Mesenchymal stem cell (in vitro differentiated cells and primary cell): ENCODE results near the gene WNT5A.

Experiments used
- DNase-seq: peaks from one replicate; pipeline ENCODE4 v3.0.0-alpha.2; 2013
- H2AFZ ChIP-seq: one replicate; pipeline ENCODE4 v1.6.1; 2013; ENCODE audit warnings: low read depth, mild to moderate bottlenecking, control low read depth, inconsistent platforms, low read length, moderate library complexity
- H2AK5ac ChIP-seq: 2 replicates; pipeline ENCODE4 v1.6.1; 2013; ENCODE audit warnings: low read length, moderate library complexity, mild to moderate bottlenecking, inconsistent platforms; ENCODE audit not compliant: severe bottlenecking
- H2BK120ac ChIP-seq: one replicate; pipeline ENCODE4 v1.6.1; 2013; ENCODE audit warnings: low read depth, mild to moderate bottlenecking, inconsistent platforms, low read length, moderate library complexity
- H2BK12ac ChIP-seq, 2 experiments: one replicate each; pipeline ENCODE4 v1.6.1; 2013; ENCODE audit warnings: inconsistent platforms in 2 of 2, low read length in 2 of 2, mild to moderate bottlenecking in 2 of 2, moderate library complexity in 2 of 2, control low read depth in 1 of 2
- H2BK15ac ChIP-seq: one replicate; pipeline ENCODE4 v1.6.1; 2013; ENCODE audit warnings: mild to moderate bottlenecking, low read depth, inconsistent platforms; ENCODE audit not compliant: poor library complexity, severe bottlenecking
- H2BK5ac ChIP-seq: 2 replicates; pipeline ENCODE4 v1.6.1; 2013; ENCODE audit warnings: low read depth, mild to moderate bottlenecking, low read length, control low read depth, inconsistent platforms; ENCODE audit not compliant: poor library complexity, severe bottlenecking
- H3K14ac ChIP-seq, 2 experiments: one replicate each; pipeline ENCODE4 v1.6.1; 2013; ENCODE audit warnings: inconsistent platforms in 2 of 2, low read length in 2 of 2, control low read depth in 1 of 2, mild to moderate bottlenecking in 1 of 2, moderate library complexity in 1 of 2
- H3K18ac ChIP-seq, 2 experiments: one replicate each; pipeline ENCODE4 v1.6.1; 2013; ENCODE audit warnings: inconsistent platforms in 2 of 2, low read length in 2 of 2, control low read depth in 1 of 2, low read depth in 1 of 2, mild to moderate bottlenecking in 1 of 2
- H3K23ac ChIP-seq, 2 experiments: one replicate each; pipeline ENCODE4 v1.6.1; 2013; ENCODE audit warnings: inconsistent platforms in 2 of 2, low read length in 2 of 2, mild to moderate bottlenecking in 2 of 2, moderate library complexity in 2 of 2, control low read depth in 1 of 2
- H3K27ac ChIP-seq: 2 replicates; pipeline ENCODE4 v1.5.1; 2013; ENCODE audit warnings: mild to moderate bottlenecking, moderate library complexity, low read length, control low read depth, inconsistent platforms; ENCODE audit not compliant: poor library complexity, severe bottlenecking
- H3K27me3 ChIP-seq, 2 experiments: 2 replicates each; pipeline versions ENCODE4 v1.6.1 to v1.7.0; 2013; ENCODE audit warnings: low read length in 2 of 2, mild to moderate bottlenecking in 2 of 2, moderate library complexity in 2 of 2, control low read depth in 1 of 2, inconsistent platforms in 1 of 2; ENCODE audit not compliant: control insufficient read depth in 1 of 2, insufficient read depth in 1 of 2
- H3K36me3 ChIP-seq, 2 experiments: 2 replicates each; pipeline versions ENCODE4 v1.6.1 to v1.7.0; 2013; ENCODE audit warnings: low read length in 2 of 2, control low read depth in 1 of 2, inconsistent platforms in 1 of 2, low read depth in 1 of 2, mild to moderate bottlenecking in 1 of 2; ENCODE audit not compliant: insufficient read depth in 2 of 2, control insufficient read depth in 1 of 2
- H3K4ac ChIP-seq, 2 experiments: one replicate each; pipeline ENCODE4 v1.6.1; 2013; ENCODE audit warnings: inconsistent platforms in 2 of 2, low read length in 2 of 2, mild to moderate bottlenecking in 2 of 2, moderate library complexity in 2 of 2, control low read depth in 1 of 2, low read depth in 1 of 2
- H3K4me1 ChIP-seq: 2 replicates; pipeline ENCODE4 v1.6.1; 2013; ENCODE audit warnings: low read depth, low read length, control low read depth; ENCODE audit not compliant: control insufficient read depth, insufficient read depth
- H3K4me2 ChIP-seq: 2 replicates; pipeline ENCODE4 v1.6.1; 2013; ENCODE audit warnings: low read length, mild to moderate bottlenecking, inconsistent platforms; ENCODE audit not compliant: poor library complexity, severe bottlenecking
- H3K4me3 ChIP-seq, 2 experiments: 2 replicates each; pipeline versions ENCODE4 v1.5.1 to v1.7.0; 2013; ENCODE audit warnings: low read length in 2 of 2, mild to moderate bottlenecking in 2 of 2, control low read depth in 1 of 2, low read depth in 1 of 2; ENCODE audit not compliant: insufficient read depth in 1 of 2
- H3K79me1 ChIP-seq: replicated peaks from 2 replicates; pipeline ENCODE4 v1.6.1; 2013; ENCODE audit warnings: mild to moderate bottlenecking, control low read depth, low read length, inconsistent platforms; ENCODE audit not compliant: poor library complexity, severe bottlenecking
- H3K9ac ChIP-seq: 2 replicates; pipeline ENCODE4 v1.7.0; 2013; ENCODE audit warnings: mild to moderate bottlenecking, low read length, moderate library complexity
- H3K9me3 ChIP-seq: 2 replicates; pipeline ENCODE4 v1.7.0; 2013; ENCODE audit warnings: mild to moderate bottlenecking, low read length; ENCODE audit not compliant: control insufficient read depth
- H4K8ac ChIP-seq: one replicate; pipeline ENCODE4 v1.6.1; 2013; ENCODE audit warnings: inconsistent platforms, mild to moderate bottlenecking, low read length, moderate library complexity
- H4K91ac ChIP-seq: one replicate; pipeline ENCODE4 v1.6.1; 2013; ENCODE audit warnings: mild to moderate bottlenecking, low read length, inconsistent platforms
- WGBS: methylation state at CpG from one replicate; pipeline ENCODE4 v1.1.7; 2013; ENCODE audit warnings: mixed read lengths; 5-methylcytosine and 5-hydroxymethylcytosine counted together

The WNT5A gene

DNA sequence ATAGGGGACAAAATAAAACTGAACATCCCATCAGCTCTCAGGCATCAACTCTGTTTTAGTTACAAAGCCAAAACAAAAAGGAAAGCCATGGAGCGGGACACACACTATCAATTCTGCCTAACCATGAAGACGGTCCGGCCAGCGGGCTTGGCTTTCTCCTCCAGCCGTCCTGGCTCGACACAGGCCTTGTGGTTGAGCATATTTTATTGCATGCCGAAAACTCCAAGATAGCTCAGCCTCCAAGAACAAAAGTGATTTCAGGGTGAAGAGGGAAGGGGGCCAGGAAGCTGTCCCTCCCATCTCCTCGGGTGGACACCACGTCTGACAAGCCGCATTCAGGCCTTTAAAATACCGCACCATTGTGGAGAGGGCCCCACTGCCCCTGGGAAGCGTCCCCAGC lies 31.2 kb downstream of the WNT5A start:
- Histone ChIP-seq H2BK12ac (no peak overlapping the region), H2AK5ac (no peak overlapping the region), H3K27me3 (peaks cover 0 to 6% of the 10 kb centered on the region in 2 experiments), H3K4me1 (peaks cover 5% of the 10 kb centered on the region), H3K79me1 (no peaks in the 10 kb centered on the region), H3K36me3 (no peaks in the 10 kb centered on the region), H2BK15ac (no peak overlapping the region), H2AFZ (no peak overlapping the region), H3K4me3 (no peak overlapping the region), H3K23ac (no peak overlapping the region), H4K8ac (no peak overlapping the region), H3K9me3 (no peaks in the 10 kb centered on the region), H3K18ac (no peak overlapping the region), H2BK120ac (no peak overlapping the region), H4K91ac (no peak overlapping the region), H3K14ac (no peak overlapping the region), H3K4me2 (no peak overlapping the region), H3K9ac (no peak overlapping the region), H3K27ac (no peak overlapping the region), H2BK5ac (no peak overlapping the region), H3K4ac (no peak overlapping the region)
- no peak for DNase-seq
- WGBS: 86% methylated on average over 11 of the region's 12 CpGs

DNA sequence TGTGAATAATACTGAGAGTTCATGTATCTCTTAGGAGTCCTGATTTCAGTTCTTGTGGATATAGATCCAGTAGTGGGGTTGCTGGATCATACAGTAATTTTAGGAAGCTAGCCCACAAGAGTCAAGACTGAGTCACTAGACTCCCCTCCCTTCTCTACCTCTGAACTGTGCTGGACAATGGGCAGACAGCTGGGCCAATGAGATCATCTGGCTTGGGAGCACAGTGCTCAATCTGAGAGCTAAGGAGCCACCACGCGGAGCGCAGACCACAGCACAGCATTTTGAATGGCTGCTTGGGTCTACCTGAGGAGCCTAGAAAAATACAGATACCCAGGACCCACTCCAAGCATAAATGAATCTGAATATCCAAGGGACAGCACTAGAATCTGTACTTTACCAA lies 32.5 kb downstream of the WNT5A start:
- no peak overlapping the region for H4K91ac ChIP-seq
- H3K9me3 ChIP-seq: no peaks in the 10 kb centered on the region
- no peak overlapping the region for H3K14ac ChIP-seq
- WGBS: 61% methylated on average over 3 of the region's 3 CpGs
- no peak overlapping the region for H3K23ac ChIP-seq
- no peaks in the 10 kb centered on the region for H3K36me3 ChIP-seq
- no peak overlapping the region for H3K4me2 ChIP-seq
- H4K8ac ChIP-seq: no peak overlapping the region
- H2BK12ac ChIP-seq: no peak overlapping the region
- peak overlapping the region; percentile 36 for H2AK5ac ChIP-seq
- no peak for DNase-seq
- H3K79me1 ChIP-seq: no peaks in the 10 kb centered on the region
- no peak overlapping the region for H2BK5ac ChIP-seq
- peaks cover 0 to 6% of the 10 kb centered on the region in 2 experiments for H3K27me3 ChIP-seq
- no peak overlapping the region for H2BK120ac ChIP-seq
- no peak overlapping the region for H3K9ac ChIP-seq
- H3K4ac ChIP-seq: no peak overlapping the region
- no peak overlapping the region for H2AFZ ChIP-seq
- no peak overlapping the region for H3K4me3 ChIP-seq
- H3K18ac ChIP-seq: no peak overlapping the region
- H3K4me1 ChIP-seq: peaks cover 5% of the 10 kb centered on the region
- H3K27ac ChIP-seq: no peak overlapping the region
- H2BK15ac ChIP-seq: no peak overlapping the region

DNA sequence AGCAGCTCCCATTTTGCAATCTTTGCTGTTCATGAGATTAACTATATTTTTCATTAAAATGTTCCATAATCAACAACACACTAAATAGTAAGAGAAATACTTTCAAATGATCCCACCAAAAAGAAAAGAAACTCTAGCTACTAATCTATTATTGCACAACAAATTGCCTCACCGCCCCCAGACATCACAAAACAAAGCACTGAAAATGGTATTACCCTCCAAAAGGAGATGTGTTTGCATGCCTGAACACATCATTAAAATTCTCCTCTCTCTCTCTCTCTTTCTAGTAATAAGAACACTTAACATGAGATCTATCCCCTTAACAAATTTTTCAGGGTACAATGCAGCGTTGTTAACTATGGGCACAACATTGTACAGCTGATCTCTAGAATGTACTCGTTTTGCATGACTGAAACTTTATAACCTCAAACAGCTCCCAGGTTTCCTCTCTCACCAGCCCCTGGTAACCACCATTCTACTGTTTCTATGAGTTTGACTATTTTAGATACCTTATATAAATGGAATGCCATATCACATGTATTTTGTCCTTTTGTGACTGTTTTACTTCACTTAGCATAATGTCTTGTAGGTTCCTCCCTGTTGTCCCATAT lies 33.1 kb downstream of the WNT5A start:
- Histone ChIP-seq H2BK15ac (no peak overlapping the region), H2AK5ac (no peak overlapping the region), H3K79me1 (no peaks in the 10 kb centered on the region), H4K8ac (no peak overlapping the region), H3K27me3 (peaks cover 0 to 6% of the 10 kb centered on the region in 2 experiments), H2BK120ac (no peak overlapping the region), H2AFZ (no peak overlapping the region), H3K18ac (no peak overlapping the region), H3K9ac (no peak overlapping the region), H4K91ac (no peak overlapping the region), H3K36me3 (no peaks in the 10 kb centered on the region), H3K27ac (no peak overlapping the region), H3K9me3 (no peaks in the 10 kb centered on the region), H3K4me1 (peaks cover 5% of the 10 kb centered on the region), H2BK12ac (no peak overlapping the region), H3K14ac (no peak overlapping the region), H2BK5ac (no peak overlapping the region), H3K4ac (no peak overlapping the region), H3K4me2 (no peak overlapping the region), H3K4me3 (no peak overlapping the region), H3K23ac (no peak overlapping the region)
- 94% methylated on average over 3 of the region's 3 CpGs for WGBS
- no peak for DNase-seq

DNA sequence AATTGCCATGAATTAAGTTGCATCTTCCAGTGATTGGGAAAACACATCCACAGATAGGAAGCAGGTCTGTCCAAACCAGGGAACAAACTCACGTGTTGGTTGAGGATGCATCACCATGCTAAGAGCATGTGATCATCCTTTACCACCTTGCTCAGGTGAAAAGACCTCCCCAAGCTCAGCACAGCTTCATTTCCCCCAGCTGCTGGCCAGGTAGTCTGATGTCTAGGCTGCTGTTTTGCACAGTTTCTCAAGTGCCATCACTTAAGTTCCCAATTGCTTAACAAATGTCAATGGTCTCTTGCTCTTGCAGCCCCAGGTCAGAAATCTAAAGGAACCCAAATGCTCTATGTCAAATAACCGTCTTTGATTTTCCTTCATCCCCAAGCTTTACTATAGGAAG lies 34.2 kb downstream of the WNT5A start:
- no peak for DNase-seq
- H3K23ac ChIP-seq: no peak overlapping the region
- peaks cover 0 to 6% of the 10 kb centered on the region in 2 experiments for H3K27me3 ChIP-seq
- peaks cover 2% of the 10 kb centered on the region for H3K4me1 ChIP-seq
- H4K8ac ChIP-seq: no peak overlapping the region
- no peak overlapping the region for H2BK5ac ChIP-seq
- H3K4ac ChIP-seq: no peak overlapping the region
- H3K9me3 ChIP-seq: no peaks in the 10 kb centered on the region
- H3K36me3 ChIP-seq: no peaks in the 10 kb centered on the region
- H3K27ac ChIP-seq: no peak overlapping the region
- no peak overlapping the region for H4K91ac ChIP-seq
- no peak overlapping the region for H3K4me3 ChIP-seq
- no peak overlapping the region for H2BK120ac ChIP-seq
- no peak overlapping the region for H3K9ac ChIP-seq
- H3K79me1 ChIP-seq: no peaks in the 10 kb centered on the region
- WGBS: 90% methylated on average over 2 of the region's 2 CpGs
- H2AK5ac ChIP-seq: no peak overlapping the region
- no peak overlapping the region for H2AFZ ChIP-seq
- H3K4me2 ChIP-seq: no peak overlapping the region
- H2BK12ac ChIP-seq: no peak overlapping the region
- peak overlapping the region in 1 of 2 experiments; percentile 30 for H3K18ac ChIP-seq
- no peak overlapping the region for H2BK15ac ChIP-seq
- H3K14ac ChIP-seq: no peak overlapping the region
